H1 (cell line): Measurements from ENCODE around the gene ELF4. TPM values are rescaled to one million over a fixed set of nuclear protein-coding genes. Genes with fewer than 3 reads are reported as not detected.

Experiments
- BACH1 ChIP-seq: IDR thresholded peaks from 2 replicates; pipeline ENCODE4 v1.6.1; 2012; ENCODE audit warnings: low read length, improper control_type of control experiment
- NRF1 ChIP-seq: IDR thresholded peaks from 2 replicates; pipeline ENCODE4 v1.6.1; 2011; ENCODE audit warnings: mild to moderate bottlenecking, low read depth, low read length, improper control_type of control experiment
- PHF8 ChIP-seq: fragments of 200-600 bp; sonication (generic); conservative IDR thresholded peaks from 2 replicates; pipeline ENCODE4 v1.7.1; 2012; ENCODE audit warnings: low read depth, mild to moderate bottlenecking, inconsistent platforms, low read length, moderate library complexity
- SIX5 ChIP-seq: IDR thresholded peaks from 2 replicates; pipeline ENCODE4 v1.6.1; 2011; ENCODE audit warnings: mild to moderate bottlenecking, low read depth, low read length
- SRF ChIP-seq: IDR thresholded peaks from 2 replicates; pipeline ENCODE4 v1.6.1; 2011; ENCODE audit warnings: mild to moderate bottlenecking, low read depth, low read length, moderate library complexity
- TBP ChIP-seq: IDR thresholded peaks from 2 replicates; pipeline ENCODE4 v1.6.1; 2011; ENCODE audit warnings: low read depth, low read length, improper control_type of control experiment
- TEAD4 ChIP-seq: IDR thresholded peaks from 2 replicates; pipeline ENCODE4 v1.6.1; 2012; ENCODE audit warnings: low read depth, low read length, inconsistent platforms, mixed read lengths
- polyA plus RNA-seq, 7 experiments: library from polyadenylated mRNA; depleted of rRNA in 3 of 7; stranded (reverse) in 5 of 7; unstranded in 2 of 7; fragments of >200 nt in 5 of 7; fragments of 200-250 nt in 2 of 7; gene quantifications; 1 replicate in 5 of 7; 2 replicates in 1 of 7; 4 replicates in 1 of 7; pipeline versions ENCODE4 v1.2.1 to v1.2.3, GENCODE V29; 2011 to 2013; ENCODE audit warnings: missing spikeins in 2 of 7, mixed read lengths in 2 of 7
- total RNA-seq: library from RNA; stranded (reverse); fragmentation: NEBNext Ultra II Directional; extraction: Animal tissue kit (Norgen Biotek cat#: 25700); gene quantifications from 2 replicates; pipeline ENCODE4 v1.2.1, GENCODE V29; 2021
- TF ChIP-seq, protein P1 (sequence below): fragments of 300-600 bp; sonication (generic); IDR thresholded peaks from 2 replicates; pipeline ENCODE4 v1.7.1; 2012; ENCODE audit warnings: low read length, moderate library complexity, mild to moderate bottlenecking, inconsistent platforms; ENCODE audit not compliant: insufficient replicate concordance

The ELF4 gene
- total and polyA plus RNA-seq, 2 of the 8 experiments (the other 6 are each of a cell fraction or from before 2014, with no cell fraction given) = 1.8 to 2.0 TPM

DNA sequence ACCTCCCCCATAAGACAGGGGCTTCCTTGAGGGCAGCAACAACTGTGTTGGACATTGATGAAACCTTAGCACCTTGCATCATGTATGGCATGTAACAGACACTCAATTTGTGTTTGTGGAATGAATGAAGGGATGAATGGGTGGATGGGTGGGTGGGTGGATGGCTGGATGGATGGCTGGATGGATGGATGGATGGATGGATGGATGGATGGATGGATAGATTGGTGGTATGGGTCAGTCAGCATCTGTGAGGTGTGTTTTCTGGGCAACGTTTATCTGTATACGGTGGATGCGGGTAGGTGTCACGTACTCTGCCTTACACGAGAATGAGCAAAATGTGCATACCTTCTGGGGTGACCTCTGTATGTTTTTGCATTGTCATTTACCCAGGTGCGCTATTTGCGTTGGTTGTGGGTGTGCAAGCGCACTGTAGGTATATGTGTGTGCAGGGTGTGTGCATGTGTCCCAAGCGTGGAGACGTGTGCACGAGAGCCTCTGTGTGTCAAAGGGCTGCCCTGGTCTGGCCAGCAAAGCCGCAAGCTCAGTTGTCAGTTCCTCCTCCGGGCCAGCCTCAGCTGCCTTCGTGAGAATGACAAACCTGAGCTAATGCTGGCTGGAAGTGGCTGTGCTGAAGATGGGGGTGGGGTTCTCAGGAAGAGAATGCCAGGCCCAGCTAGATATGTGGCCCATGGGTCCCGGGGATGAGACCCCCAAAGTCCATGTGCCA is 26.5 kb downstream of the ELF4 start (continued):
- TF ChIP-seq SIX5 = no peak
- no peak for TF ChIP-seq NRF1
- TF ChIP-seq PHF8 = no peak
- TF ChIP-seq, protein P1, sequence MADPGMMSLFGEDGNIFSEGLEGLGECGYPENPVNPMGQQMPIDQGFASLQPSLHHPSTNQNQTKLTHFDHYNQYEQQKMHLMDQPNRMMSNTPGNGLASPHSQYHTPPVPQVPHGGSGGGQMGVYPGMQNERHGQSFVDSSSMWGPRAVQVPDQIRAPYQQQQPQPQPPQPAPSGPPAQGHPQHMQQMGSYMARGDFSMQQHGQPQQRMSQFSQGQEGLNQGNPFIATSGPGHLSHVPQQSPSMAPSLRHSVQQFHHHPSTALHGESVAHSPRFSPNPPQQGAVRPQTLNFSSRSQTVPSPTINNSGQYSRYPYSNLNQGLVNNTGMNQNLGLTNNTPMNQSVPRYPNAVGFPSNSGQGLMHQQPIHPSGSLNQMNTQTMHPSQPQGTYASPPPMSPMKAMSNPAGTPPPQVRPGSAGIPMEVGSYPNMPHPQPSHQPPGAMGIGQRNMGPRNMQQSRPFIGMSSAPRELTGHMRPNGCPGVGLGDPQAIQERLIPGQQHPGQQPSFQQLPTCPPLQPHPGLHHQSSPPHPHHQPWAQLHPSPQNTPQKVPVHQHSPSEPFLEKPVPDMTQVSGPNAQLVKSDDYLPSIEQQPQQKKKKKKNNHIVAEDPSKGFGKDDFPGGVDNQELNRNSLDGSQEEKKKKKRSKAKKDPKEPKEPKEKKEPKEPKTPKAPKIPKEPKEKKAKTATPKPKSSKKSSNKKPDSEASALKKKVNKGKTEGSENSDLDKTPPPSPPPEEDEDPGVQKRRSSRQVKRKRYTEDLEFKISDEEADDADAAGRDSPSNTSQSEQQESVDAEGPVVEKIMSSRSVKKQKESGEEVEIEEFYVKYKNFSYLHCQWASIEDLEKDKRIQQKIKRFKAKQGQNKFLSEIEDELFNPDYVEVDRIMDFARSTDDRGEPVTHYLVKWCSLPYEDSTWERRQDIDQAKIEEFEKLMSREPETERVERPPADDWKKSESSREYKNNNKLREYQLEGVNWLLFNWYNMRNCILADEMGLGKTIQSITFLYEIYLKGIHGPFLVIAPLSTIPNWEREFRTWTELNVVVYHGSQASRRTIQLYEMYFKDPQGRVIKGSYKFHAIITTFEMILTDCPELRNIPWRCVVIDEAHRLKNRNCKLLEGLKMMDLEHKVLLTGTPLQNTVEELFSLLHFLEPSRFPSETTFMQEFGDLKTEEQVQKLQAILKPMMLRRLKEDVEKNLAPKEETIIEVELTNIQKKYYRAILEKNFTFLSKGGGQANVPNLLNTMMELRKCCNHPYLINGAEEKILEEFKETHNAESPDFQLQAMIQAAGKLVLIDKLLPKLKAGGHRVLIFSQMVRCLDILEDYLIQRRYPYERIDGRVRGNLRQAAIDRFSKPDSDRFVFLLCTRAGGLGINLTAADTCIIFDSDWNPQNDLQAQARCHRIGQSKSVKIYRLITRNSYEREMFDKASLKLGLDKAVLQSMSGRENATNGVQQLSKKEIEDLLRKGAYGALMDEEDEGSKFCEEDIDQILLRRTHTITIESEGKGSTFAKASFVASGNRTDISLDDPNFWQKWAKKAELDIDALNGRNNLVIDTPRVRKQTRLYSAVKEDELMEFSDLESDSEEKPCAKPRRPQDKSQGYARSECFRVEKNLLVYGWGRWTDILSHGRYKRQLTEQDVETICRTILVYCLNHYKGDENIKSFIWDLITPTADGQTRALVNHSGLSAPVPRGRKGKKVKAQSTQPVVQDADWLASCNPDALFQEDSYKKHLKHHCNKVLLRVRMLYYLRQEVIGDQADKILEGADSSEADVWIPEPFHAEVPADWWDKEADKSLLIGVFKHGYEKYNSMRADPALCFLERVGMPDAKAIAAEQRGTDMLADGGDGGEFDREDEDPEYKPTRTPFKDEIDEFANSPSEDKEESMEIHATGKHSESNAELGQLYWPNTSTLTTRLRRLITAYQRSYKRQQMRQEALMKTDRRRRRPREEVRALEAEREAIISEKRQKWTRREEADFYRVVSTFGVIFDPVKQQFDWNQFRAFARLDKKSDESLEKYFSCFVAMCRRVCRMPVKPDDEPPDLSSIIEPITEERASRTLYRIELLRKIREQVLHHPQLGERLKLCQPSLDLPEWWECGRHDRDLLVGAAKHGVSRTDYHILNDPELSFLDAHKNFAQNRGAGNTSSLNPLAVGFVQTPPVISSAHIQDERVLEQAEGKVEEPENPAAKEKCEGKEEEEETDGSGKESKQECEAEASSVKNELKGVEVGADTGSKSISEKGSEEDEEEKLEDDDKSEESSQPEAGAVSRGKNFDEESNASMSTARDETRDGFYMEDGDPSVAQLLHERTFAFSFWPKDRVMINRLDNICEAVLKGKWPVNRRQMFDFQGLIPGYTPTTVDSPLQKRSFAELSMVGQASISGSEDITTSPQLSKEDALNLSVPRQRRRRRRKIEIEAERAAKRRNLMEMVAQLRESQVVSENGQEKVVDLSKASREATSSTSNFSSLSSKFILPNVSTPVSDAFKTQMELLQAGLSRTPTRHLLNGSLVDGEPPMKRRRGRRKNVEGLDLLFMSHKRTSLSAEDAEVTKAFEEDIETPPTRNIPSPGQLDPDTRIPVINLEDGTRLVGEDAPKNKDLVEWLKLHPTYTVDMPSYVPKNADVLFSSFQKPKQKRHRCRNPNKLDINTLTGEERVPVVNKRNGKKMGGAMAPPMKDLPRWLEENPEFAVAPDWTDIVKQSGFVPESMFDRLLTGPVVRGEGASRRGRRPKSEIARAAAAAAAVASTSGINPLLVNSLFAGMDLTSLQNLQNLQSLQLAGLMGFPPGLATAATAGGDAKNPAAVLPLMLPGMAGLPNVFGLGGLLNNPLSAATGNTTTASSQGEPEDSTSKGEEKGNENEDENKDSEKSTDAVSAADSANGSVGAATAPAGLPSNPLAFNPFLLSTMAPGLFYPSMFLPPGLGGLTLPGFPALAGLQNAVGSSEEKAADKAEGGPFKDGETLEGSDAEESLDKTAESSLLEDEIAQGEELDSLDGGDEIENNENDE = no peak
- no peak for TF ChIP-seq SRF
- no peak for TF ChIP-seq TBP
- TF ChIP-seq TEAD4 = no peak
- no peak for TF ChIP-seq BACH1
- TF ChIP-seq, all 59 proteins: peak for 0
